ENCODE data around the gene TWIST2.

TWIST2 gene

DNA sequence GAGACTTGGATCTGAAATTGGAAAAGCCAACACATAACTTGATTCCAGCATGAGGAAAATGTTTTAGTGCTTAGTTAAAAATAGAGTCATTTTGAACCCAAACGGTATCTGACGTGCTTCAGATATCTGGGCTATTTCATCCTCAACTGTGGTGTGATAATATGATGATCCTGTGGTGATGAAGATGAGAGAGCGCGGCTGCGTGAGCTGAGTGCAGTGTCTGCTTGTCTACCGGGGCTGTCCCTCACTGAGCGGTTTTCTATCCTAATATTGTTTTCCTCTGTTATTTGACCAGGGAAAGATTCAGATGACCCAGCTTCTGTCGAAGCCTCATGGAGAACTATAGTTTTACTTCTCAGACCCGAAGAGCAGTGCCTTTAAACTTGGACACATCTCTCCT is 5.8 kb downstream of the TWIST2 start:
- no peak overlapping the region for H3K4me3 ChIP-seq (ENCODE audit: low read depth, low read length)
- in situ Hi-C loops (cut with HindIII; ENCODE audit: low sequenced_read_pairs) = no loop called here
- TF ChIP-seq, protein P1, sequence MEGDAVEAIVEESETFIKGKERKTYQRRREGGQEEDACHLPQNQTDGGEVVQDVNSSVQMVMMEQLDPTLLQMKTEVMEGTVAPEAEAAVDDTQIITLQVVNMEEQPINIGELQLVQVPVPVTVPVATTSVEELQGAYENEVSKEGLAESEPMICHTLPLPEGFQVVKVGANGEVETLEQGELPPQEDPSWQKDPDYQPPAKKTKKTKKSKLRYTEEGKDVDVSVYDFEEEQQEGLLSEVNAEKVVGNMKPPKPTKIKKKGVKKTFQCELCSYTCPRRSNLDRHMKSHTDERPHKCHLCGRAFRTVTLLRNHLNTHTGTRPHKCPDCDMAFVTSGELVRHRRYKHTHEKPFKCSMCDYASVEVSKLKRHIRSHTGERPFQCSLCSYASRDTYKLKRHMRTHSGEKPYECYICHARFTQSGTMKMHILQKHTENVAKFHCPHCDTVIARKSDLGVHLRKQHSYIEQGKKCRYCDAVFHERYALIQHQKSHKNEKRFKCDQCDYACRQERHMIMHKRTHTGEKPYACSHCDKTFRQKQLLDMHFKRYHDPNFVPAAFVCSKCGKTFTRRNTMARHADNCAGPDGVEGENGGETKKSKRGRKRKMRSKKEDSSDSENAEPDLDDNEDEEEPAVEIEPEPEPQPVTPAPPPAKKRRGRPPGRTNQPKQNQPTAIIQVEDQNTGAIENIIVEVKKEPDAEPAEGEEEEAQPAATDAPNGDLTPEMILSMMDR (IDR thresholded peaks at IDR 0.05; ENCODE audit: low read depth, low read length) = no peak
- DNase-seq (ENCODE audit: low read depth, low spot score) = no peak

DNA sequence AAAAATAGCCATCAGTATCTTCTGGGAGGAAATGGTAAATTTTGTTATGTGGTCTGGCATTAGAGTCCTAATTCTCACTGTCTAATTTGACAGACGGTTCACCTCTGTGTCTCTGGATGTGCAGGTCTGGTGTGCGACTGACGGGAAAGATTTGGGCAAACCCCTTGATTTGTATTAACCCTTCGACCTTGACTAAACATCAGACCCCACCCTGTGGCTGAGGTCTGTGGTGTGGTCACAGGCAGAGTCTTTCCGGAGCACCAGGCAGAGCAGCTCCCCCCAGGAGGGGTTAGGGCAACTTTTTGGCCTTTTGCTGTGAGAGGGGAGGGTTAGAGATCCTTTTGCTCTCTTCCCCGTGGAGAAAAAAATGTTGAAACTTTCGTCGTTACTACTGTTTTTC is 6.4 kb downstream of the TWIST2 start:
- DNase-seq (ENCODE audit: low read depth, low spot score) = no peak
- H3K4me3 ChIP-seq (ENCODE audit: low read depth, low read length) = no peak overlapping the region
- in situ Hi-C loops (cut with HindIII; ENCODE audit: low sequenced_read_pairs) = no loop called here
- TF ChIP-seq, protein P1 (IDR thresholded peaks at IDR 0.05; ENCODE audit: low read depth, low read length) = no peak

DNA sequence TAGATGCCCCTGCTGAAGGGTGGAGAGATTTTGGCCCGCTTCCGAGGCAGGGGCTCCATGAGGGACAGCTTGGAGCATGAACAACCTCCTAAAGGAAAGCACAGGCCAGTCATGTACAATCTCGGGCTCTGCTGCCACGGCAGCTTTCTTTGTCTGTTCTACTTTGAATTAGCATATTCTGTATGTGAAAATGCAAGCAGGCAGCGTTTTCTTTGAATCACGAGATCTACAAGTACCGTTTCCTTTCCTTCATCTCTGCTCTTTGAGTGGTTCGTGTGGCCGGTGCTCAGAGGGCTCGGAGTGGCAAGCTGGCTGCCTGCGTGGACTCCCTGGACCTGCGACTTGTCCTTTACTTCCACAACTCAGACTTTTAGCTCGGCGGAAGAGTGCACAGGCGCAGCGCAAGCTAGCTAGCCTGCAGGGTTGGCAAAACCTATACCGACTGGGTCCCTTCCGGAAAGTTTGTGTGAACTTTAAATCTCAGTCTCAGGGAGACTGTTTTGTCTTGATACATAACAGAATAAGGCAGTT is 6.9 kb downstream of the TWIST2 start:
- DNase-seq (ENCODE audit: low read depth, low spot score) = no peak
- TF ChIP-seq, protein P1 (IDR thresholded peaks at IDR 0.05; ENCODE audit: low read depth, low read length) = no peak
- in situ Hi-C loops (cut with HindIII; ENCODE audit: low sequenced_read_pairs) = no loop called here
- no peak overlapping the region for H3K4me3 ChIP-seq (ENCODE audit: low read depth, low read length)

DNA sequence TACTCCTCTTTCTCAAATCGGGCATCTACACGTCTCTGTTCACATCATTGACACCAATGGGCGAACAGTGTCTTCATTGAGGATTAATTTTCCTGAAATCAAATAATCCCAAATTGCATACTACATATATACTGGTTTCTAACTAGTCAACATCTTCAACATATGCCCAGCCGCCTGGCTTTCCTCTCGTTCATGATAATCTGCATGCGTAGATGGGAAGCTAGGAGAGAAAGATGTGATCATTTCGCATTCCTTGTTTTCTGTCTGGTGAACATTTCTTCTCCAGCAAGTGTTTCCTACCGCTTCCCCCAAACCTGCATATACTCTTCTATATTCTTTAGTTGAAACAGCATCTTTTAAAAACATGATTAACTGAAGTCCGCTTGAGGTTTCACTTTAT is 7.4 kb downstream of the TWIST2 start:
- DNase-seq (ENCODE audit: low read depth, low spot score) = no peak
- TF ChIP-seq, protein P1 (IDR thresholded peaks at IDR 0.05; ENCODE audit: low read depth, low read length) = no peak
- in situ Hi-C loops (cut with HindIII; ENCODE audit: low sequenced_read_pairs) = no loop called here

DNA sequence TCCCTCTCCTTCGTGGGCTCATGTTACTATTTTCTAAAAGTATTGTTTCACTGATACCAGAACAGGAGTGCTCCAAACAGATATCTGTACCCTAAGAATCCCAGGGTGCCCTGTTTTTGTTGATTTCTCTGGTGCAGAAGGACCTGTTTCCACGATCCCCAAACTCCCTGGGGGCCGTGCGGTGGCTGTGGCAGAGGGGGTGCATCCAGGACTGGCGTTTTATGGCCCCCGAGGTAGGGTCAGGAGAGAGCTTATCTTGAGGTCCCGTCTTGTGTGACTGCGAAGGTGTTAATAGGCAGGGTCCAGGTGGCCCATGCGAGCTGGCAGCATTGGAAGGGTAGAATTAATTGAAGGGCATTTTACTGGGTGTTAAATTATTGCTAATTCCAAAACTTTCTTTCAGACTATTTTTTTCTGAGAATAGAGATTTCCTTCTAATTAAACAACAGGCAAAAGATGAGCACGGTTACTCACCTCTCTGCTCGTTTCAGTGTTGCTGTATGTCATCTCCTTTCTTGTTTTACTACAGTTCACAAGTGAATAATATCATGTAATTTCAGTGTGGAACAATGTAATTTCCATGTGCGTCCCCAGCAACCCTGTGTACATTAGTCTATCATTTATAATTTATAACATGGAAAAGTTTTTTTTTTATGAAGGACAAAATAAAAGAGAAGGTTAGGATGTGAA is 8.2 kb downstream of the TWIST2 start:
- in situ Hi-C loops (cut with HindIII; ENCODE audit: low sequenced_read_pairs) = no loop called here
- DNase-seq (ENCODE audit: low read depth, low spot score) = no peak
- no peak overlapping the region for H3K4me3 ChIP-seq (ENCODE audit: low read depth, low read length)
- TF ChIP-seq, protein P1 (IDR thresholded peaks at IDR 0.05; ENCODE audit: low read depth, low read length) = no peak

More for the DNA sequence above, 7.4 kb downstream of the TWIST2 start:
- H3K4me3 ChIP-seq (ENCODE audit: low read depth, low read length) = no peak overlapping the region

DNA sequence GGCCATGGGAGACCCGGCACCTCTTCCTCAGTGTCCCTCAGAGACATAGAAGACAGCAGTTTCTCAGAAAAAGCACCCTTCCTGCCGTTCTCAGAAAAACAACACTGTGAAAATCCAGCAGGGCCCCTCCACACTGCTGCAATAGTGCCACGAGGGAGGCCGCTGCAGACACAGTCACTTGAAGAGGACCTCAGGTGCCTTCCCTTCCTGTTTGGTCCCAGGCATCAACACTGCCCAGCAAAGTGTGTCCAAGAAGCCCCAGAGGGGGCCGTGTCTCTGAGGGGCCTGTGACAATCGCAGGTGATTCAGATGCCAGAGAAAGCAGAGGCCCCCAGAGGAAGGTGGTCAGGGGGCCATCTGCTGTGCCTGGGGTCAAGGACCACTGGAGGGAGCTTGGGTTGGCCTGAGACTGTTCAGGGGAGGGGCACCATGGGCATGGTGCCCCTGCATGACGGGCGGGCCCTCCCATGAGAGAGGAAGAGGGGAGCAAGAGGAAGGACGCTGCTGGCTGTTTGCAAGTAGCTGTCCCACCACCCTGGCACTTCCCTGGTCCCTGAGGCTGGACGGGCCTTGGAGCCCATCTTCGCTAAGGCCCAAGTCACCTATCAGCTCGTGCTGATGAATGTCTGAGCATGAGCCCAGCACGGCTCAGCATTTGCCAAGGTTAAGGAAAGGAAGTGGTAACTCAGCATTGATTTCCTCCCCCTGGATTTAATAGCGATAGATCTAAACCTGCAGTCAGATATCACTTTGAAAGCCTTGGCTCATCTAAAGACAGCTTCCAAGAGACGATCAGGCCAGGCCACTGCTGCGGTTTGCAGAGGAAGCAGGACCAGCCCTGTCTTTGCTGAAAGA is 9.1 kb downstream of the TWIST2 start:
- in situ Hi-C loops (cut with HindIII; ENCODE audit: low sequenced_read_pairs) = no loop called here
- no peak for DNase-seq (ENCODE audit: low read depth, low spot score)
- no peak overlapping the region for H3K4me3 ChIP-seq (ENCODE audit: low read depth, low read length)
- TF ChIP-seq, protein P1 (IDR thresholded peaks at IDR 0.05; ENCODE audit: low read depth, low read length) = no peak

Data from astrocyte of the spinal cord (primary cell).